GM21576 (cell line): ENCODE measurements around the gene RAB3GAP1.

Experiments
- ATAC-seq: cut with Tn5 transposase; IDR thresholded peaks from one replicate; pipeline ENCODE4 v1.9.1; 2021; ENCODE audit warnings: mild to moderate bottlenecking, moderate library complexity; ENCODE audit not compliant: unreplicated experiment

The RAB3GAP1 gene

DNA sequence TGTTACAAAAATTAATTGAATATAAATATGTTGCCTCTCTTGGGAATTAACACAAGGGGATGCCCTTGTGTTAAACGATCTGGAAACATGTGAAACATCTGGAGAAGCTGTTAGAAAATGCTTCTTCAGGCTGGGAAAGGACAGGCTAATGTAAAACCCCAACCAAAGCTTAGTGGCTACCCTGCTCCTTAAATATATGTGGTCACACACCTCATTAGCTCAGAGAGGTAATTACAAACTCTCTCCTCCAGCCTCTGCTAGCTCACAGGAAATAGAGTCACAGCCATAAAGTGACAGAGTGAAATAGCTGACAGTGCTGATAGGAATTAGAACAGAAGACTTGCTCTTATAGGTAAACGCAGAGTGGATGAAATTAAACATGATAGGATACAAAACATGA is 155.9 kb downstream of the RAB3GAP1 start:
- no peak for ATAC-seq

DNA sequence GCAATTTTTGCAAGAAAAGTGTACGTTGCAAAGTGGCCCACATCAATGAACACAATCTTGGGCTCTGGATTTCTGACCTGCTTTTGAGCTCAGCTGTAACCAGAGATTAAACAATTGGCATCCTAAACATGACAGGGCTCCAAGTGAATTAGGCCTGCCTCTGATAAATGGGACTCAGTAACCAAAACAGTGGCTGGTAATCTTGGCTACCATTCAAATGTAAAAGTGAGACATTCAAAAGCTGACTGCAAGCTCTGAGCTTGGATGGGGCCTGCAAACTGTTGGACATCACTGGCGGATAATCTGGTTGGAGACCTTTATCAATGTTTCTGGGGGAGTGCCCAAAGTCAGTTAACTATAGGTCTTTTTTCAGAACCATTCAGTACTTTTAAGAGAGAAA is 160.7 kb downstream of the RAB3GAP1 start:
- no peak for ATAC-seq

DNA sequence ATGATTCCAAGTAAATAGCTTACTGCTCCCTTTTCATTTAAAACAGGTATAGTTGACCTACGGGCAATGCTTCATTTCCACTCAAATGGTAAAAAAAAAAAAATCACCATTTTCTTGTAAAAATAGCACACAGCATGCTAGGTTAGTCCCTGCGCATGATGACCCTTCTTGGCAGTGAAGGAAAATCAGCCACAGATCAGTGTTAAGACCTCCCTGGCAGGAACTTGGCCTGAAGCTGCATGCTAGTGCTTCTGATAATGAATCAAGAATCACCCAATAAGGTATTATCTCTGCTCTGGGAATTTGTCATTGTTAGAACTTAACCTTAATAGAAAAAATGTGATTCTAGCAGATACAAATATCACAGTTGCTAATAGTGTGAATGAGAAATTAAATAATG is 166.3 kb downstream of the RAB3GAP1 start:
- no peak for ATAC-seq

DNA sequence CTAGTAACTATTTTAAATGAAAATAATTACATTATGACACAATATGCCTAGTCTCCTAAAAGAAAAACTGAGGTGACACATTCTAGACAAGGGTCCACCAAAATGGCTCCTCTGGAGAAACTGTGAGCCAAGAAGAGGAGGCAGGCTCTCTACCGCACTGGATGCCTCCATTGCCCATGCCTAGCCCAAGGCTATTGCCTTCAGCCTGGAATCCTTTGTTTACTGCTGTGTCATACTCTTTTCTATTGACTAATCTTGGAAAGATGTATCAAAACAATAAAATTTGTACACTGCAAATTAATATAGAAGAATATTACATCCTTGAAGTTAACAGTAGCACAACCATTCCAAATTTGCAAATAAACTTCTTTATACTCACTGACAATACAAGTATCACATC is 167.1 kb downstream of the RAB3GAP1 start:
- no peak for ATAC-seq
